ENCODE data around the gene FBLN7.

FBLN7 gene

DNA sequence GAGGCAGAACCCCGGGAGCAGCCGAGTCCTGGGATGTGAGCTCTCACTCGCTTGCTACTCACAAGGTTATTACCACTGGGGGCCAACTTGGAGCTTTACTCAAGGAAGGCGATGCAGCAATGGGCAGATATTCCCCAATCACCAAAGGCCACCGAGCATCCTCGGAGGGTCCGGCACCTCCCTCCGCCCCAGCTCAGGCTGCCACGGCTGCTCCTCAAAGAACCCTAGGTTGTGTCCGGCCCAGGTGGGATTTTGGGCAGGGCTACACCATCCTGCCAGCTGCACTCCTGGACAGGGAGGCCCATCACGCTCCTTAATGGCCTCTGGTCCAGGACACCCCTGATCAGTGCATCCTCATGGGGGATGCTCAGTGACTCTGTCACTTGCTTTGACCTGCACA lies 24.8 kb downstream of the FBLN7 start:
- H3K4me3 ChIP-seq (replicated peaks in 1 of 2; ENCODE audit: low read depth in 2 of 2, low read length in 2 of 2): no peak overlapping the region
- TF ChIP-seq, protein P1, sequence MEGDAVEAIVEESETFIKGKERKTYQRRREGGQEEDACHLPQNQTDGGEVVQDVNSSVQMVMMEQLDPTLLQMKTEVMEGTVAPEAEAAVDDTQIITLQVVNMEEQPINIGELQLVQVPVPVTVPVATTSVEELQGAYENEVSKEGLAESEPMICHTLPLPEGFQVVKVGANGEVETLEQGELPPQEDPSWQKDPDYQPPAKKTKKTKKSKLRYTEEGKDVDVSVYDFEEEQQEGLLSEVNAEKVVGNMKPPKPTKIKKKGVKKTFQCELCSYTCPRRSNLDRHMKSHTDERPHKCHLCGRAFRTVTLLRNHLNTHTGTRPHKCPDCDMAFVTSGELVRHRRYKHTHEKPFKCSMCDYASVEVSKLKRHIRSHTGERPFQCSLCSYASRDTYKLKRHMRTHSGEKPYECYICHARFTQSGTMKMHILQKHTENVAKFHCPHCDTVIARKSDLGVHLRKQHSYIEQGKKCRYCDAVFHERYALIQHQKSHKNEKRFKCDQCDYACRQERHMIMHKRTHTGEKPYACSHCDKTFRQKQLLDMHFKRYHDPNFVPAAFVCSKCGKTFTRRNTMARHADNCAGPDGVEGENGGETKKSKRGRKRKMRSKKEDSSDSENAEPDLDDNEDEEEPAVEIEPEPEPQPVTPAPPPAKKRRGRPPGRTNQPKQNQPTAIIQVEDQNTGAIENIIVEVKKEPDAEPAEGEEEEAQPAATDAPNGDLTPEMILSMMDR (IDR thresholded peaks at IDR 0.05; ENCODE audit: low read depth, low read length): no peak
- no peak for DNase-seq (ENCODE audit: low read depth in 2 of 2)

DNA sequence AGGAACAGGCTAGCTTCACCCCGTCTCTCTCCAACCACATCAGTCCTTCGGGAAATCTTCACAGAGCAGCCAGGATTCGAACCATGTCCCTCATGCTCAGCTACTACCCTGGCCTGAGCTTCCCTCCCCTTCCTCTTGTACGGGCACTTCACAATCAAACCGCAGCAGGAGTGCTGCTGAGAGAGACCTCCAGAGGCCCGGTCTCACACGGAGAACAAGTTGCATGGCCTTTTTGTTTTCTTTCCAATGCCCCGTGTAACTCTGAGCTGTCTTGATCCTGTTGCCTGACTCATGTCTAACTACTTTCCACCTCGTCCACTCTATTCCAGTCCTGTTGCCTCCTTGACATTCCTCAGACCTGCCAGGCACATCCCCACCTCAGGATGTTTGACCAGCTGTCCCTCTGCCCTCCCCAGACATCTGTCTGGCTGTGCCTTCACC lies 25.4 kb downstream of the FBLN7 start:
- DNase-seq (ENCODE audit: low read depth in 2 of 2): peak in 1 of 2 donors; percentile 12
- TF ChIP-seq, protein P1 (IDR thresholded peaks at IDR 0.05; ENCODE audit: low read depth, low read length): no peak
- no peak overlapping the region for H3K4me3 ChIP-seq (replicated peaks in 1 of 2; ENCODE audit: low read depth in 2 of 2, low read length in 2 of 2)

DNA sequence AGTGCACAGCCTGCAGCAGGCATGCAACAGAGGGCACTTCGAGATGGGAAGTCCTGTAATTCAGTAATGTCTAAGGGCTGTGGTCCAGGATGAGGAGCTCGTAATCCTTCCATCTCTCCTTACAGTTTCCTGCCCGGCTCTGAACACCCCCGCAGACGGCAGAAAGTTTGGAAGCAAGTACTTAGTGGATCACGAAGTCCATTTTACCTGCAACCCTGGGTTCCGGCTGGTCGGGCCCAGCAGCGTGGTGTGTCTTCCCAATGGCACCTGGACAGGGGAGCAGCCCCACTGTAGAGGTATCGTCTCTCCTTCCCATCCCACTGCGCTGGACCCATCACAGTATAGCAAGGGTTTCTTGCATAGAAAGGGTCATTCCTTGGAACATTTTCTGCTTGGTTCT lies 26.7 kb downstream of the FBLN7 start:
- TF ChIP-seq, protein P1 (IDR thresholded peaks at IDR 0.05; ENCODE audit: low read depth, low read length): no peak
- H3K4me3 ChIP-seq (replicated peaks in 1 of 2; ENCODE audit: low read depth in 2 of 2, low read length in 2 of 2): no peak overlapping the region
- no peak for DNase-seq (ENCODE audit: low read depth in 2 of 2)

DNA sequence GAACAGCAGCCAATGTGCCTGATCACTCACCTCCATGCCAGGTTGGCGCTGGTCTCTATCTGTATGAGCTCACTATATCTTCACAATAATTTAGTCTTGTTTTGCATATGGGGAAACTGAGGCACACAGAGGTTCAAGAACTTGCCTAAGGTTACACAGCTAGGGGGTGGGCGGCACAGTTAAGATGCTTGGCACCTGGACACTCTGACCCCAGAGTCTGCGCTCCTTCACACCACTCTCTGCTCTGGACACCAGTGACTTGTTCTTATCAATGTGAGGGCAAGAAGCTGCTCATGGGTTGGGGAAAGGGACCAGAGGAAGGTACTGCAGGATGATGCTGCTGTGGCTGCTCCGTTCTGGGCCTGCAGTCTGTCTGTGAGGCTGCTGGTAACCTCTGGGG lies 27.1 kb downstream of the FBLN7 start:
- TF ChIP-seq, protein P1 (IDR thresholded peaks at IDR 0.05; ENCODE audit: low read depth, low read length): no peak
- H3K4me3 ChIP-seq (replicated peaks in 1 of 2; ENCODE audit: low read depth in 2 of 2, low read length in 2 of 2): no peak overlapping the region
- DNase-seq (ENCODE audit: low read depth in 2 of 2): no peak

DNA sequence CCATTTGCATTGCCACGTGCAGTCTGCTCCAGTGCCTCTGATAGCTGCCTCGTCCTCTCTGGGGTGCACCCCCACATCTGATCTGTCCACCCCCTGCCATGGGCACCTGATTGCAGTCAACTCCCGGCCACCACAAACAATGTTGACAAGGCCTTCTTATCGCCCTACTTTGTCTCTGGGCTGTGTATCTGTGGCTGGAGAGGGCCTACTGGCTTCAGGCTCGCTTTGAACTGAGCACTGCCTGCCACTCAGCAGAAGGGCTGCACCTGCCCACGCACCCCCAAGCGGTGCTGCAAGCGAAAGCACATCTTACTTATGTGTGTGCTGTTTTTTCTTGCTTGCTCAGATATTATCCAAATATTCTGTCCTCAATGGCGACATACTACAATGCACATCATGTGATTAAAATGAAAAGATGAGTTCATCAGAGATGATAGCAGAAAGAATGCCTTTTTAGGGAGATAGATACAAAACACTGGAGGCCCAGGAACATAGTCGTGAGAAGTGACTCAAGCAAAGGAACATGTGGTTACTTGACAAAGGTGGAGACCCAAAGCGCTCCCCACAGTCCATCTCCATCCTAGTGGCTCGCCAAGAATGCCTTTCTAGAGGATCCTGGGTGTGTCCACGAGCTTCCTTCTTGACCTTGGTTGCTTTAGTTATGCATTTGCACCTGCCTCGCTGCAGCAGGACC lies 28.8 kb downstream of the FBLN7 start:
- H3K4me3 ChIP-seq (replicated peaks in 1 of 2; ENCODE audit: low read depth in 2 of 2, low read length in 2 of 2): no peak overlapping the region
- DNase-seq (ENCODE audit: low read depth in 2 of 2): no peak
- TF ChIP-seq, protein P1 (IDR thresholded peaks at IDR 0.05; ENCODE audit: low read depth, low read length): no peak

DNA sequence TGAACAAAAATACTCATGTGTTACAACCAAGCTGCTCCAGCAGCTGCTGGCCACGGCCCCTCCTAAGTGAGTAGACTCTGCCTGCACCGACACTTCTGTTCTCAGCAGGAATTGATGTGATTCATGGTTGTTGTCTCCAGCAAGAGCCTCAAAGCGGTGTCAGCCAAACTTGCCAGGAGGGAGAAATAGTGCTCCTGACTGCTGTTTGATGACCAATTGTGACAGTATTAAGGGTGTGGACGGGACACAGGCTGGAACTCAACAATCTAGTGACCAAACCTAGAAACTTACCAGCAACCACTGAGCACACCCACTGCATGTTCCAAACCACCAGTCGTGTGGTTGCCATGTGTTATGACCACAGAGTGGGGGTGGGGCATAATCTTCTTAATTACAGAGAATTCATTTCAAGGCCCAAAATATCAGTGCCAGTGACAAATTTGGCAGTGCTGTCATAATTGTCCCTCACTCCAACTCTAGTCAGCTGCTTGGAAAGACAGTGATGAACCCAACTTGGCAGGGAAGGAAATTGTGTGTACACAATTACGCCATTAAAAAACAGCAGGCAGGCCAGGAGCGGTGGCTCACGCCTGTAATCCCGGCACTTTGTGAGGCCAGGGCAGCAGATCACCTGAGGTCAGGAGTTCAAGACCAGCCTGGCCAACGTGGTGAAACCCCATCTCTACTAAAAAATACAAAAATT lies 30.4 kb downstream of the FBLN7 start:
- no peak for DNase-seq (ENCODE audit: low read depth in 2 of 2)
- TF ChIP-seq, protein P1 (IDR thresholded peaks at IDR 0.05; ENCODE audit: low read depth, low read length): no peak
- no peak overlapping the region for H3K4me3 ChIP-seq (replicated peaks in 1 of 2; ENCODE audit: low read depth in 2 of 2, low read length in 2 of 2)
